Spleen (tissue), 11 donors: ENCODE results near the gene DCDC1. TPM values are rescaled to one million over a fixed set of nuclear protein-coding genes. Genes with fewer than 3 reads are reported as not detected.

ENCODE experiments used
- DNase-seq: peaks from one replicate; pipeline ENCODE4 v3.0.0-alpha.2; 2020
- H3K27ac ChIP-seq, 8 donors: fragments of 200-600 bp; sonication (generic) in 7 of 8; 1 replicate in 4 of 8; 2 replicates in 4 of 8; pipeline versions ENCODE4 v1.5.0 to v1.8.0; 2016 to 2021; ENCODE audit warnings: inconsistent platforms in 4 of 8, mild to moderate bottlenecking in 4 of 8, moderate library complexity in 1 of 8
- H3K27me3 ChIP-seq, 7 donors: fragments of 200-600 bp; sonication (generic) in 6 of 7; replicated peaks in 1 of 7; 1 replicate in 4 of 7; 2 replicates in 3 of 7; pipeline versions ENCODE4 v1.5.0 to v1.8.0; 2016 to 2021; ENCODE audit warnings: inconsistent platforms in 3 of 7, mild to moderate bottlenecking in 1 of 7
- H3K36me3 ChIP-seq, 6 donors: fragments of 200-600 bp; sonication (generic) in 5 of 6; 1 replicate in 4 of 6; 2 replicates in 2 of 6; pipeline versions ENCODE4 v1.5.0 to v1.8.0; 2016 to 2021; ENCODE audit warnings: inconsistent platforms in 2 of 6
- H3K4me1 ChIP-seq, 6 donors: fragments of 200-600 bp; sonication (generic) in 5 of 6; 1 replicate in 3 of 6; 2 replicates in 3 of 6; pipeline versions ENCODE4 v1.5.0 to v1.8.0; 2016 to 2021; ENCODE audit warnings: inconsistent platforms in 3 of 6
- H3K4me3 ChIP-seq, 8 donors: fragments of 200-600 bp; sonication (generic) in 7 of 8; 1 replicate in 4 of 8; 2 replicates in 4 of 8; pipeline versions ENCODE4 v1.5.0 to v1.8.0; 2016 to 2021; ENCODE audit warnings: inconsistent platforms in 4 of 8, mild to moderate bottlenecking in 4 of 8, moderate library complexity in 2 of 8
- H3K9me3 ChIP-seq, 8 donors: fragments of 200-600 bp; sonication (generic) in 7 of 8; 1 replicate in 4 of 8; 2 replicates in 4 of 8; pipeline versions ENCODE4 v1.5.0 to v1.8.0; 2016 to 2021; ENCODE audit warnings: inconsistent platforms in 4 of 8
- POLR2A ChIP-seq, 3 donors: fragments of 450-650 bp; IDR thresholded peaks; one replicate each; pipeline ENCODE4 v1.5.1; 2017; ENCODE audit warnings: antibody characterized with exemption in 3 of 3, mild to moderate bottlenecking in 1 of 3
- POLR2AphosphoS5 ChIP-seq, 3 donors: sonication (generic); formaldehyde crosslinking; IDR thresholded peaks; one replicate each; pipeline ENCODE4 v1.5.1; 2017; ENCODE audit warnings: antibody characterized with exemption in 3 of 3
- WGBS, 5 donors: extraction: QIAGEN DNeasy Blood & Tissue Kit in 3 of 5; methylation state at CpG; one replicate each; pipeline versions ENCODE4 v1.1.5 to v1.1.7; 2013 to 2018; 5-methylcytosine and 5-hydroxymethylcytosine counted together
- intact Hi-C: fragments of 100-400 bp; cut with DNase I; formaldehyde crosslinking; loops from one replicate; pipeline ENCODE4 v1.15.0; 2023; ENCODE audit warnings: low total_unique reads
- polyA plus RNA-seq, 3 donors: library from polyadenylated mRNA; stranded (reverse); fragments of 200-250 nt; gene quantifications; one replicate each; pipeline ENCODE4 v1.2.1, GENCODE V29; 2013
- total RNA-seq, 7 donors: library from RNA; depleted of rRNA in 3 of 7; stranded (reverse); fragments of >200 nt in 3 of 7; fragmentation: NEBNext Ultra II Directional in 4 of 7; extraction: Animal tissue kit (Norgen Biotek cat#: 25700) in 4 of 7; gene quantifications; one replicate each; pipeline versions ENCODE4 v1.1.0 to v1.2.1, GENCODE V29; 2016 to 2021
- TF ChIP-seq, protein P1 (sequence below), 11 experiments: fragments of 200-600 bp in 7 of 11; fragments of 450-650 bp in 4 of 11; sonication (generic) in 4 of 11; IDR thresholded peaks in 8 of 11; conservative IDR thresholded peaks in 3 of 11; 1 replicate in 7 of 11; 2 replicates in 4 of 11; pipeline versions ENCODE4 v1.4.0 to v1.8.0; 2016 to 2021; ENCODE audit warnings: antibody characterized with exemption in 11 of 11, inconsistent platforms in 4 of 11, mild to moderate bottlenecking in 1 of 11
- donor health status: healthy with polysubstance abuse.
- donor health status: DM: no; HTN: no; CAD: no; lungs with moderate emphysema.
- donor health status: DM: no; HTN: no; CAD: no.
- donor health status: Bipolar disorder and iron deficiency.
- donor health status: healthy.
- donor health status: DM: no; HTN: no; CAD: no.
- donor health status: DM: yes; HTN: yes; CAD: no.

DCDC1 gene
- total and polyA plus RNA-seq, 10 donors: 0.03 to 0.88 (median 0.25) TPM; not detected in 6

DNA sequence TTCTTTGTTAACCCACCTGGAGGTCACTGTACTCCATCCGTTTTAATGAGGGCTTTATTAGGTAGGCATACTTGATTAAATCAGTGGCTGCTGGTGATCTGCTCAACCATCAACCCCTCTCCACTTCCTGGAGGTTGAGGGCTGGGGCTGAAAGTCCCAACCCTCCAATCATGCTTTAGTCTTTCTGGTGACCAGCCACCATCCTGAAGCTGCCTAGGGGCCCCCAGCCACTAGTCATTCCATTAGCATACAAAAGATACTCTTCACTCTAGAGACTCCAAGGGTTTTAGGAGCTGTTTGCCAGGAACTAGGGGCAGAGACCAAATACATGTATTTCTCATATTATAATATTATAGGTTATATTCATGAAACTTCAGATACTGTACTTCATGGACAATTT lies 13.6 kb upstream of the DCDC1 start:
- Histone ChIP-seq H3K4me3 (no peak overlapping the region), H3K27me3 (no peaks in the 10 kb centered on the region), H3K36me3 (peaks cover 0 to 24% (median 3%) of the 10 kb centered on the region in 6 donors), H3K9me3 (no peaks in the 10 kb centered on the region), H3K4me1 (no peaks in the 10 kb centered on the region), H3K27ac (no peak overlapping the region)
- intact Hi-C loops: no loop called here
- 80 to 92% (median 83%) methylated on average over 1 of the region's 1 CpG for WGBS, 5 donors
- TF ChIP-seq POLR2AphosphoS5 (IDR thresholded peaks at IDR 0.05): no peak
- no peak for DNase-seq

- Histone ChIP-seq H3K4me1 (peaks cover 0 to 20% (median 11%) of the 10 kb centered on the region in 6 donors), H3K9me3 (no peaks in the 10 kb centered on the region), H3K4me3 (no peak overlapping the region), H3K36me3 (peaks cover 0 to 26% (median 3%) of the 10 kb centered on the region in 6 donors), H3K27me3 (no peaks in the 10 kb centered on the region), H3K27ac (no peak overlapping the region)
- no peak for DNase-seq
- TF ChIP-seq POLR2AphosphoS5 (IDR thresholded peaks at IDR 0.05) (no peak), POLR2A (IDR thresholded peaks at IDR 0.05) (no peak)
- TF ChIP-seq, protein P1, sequence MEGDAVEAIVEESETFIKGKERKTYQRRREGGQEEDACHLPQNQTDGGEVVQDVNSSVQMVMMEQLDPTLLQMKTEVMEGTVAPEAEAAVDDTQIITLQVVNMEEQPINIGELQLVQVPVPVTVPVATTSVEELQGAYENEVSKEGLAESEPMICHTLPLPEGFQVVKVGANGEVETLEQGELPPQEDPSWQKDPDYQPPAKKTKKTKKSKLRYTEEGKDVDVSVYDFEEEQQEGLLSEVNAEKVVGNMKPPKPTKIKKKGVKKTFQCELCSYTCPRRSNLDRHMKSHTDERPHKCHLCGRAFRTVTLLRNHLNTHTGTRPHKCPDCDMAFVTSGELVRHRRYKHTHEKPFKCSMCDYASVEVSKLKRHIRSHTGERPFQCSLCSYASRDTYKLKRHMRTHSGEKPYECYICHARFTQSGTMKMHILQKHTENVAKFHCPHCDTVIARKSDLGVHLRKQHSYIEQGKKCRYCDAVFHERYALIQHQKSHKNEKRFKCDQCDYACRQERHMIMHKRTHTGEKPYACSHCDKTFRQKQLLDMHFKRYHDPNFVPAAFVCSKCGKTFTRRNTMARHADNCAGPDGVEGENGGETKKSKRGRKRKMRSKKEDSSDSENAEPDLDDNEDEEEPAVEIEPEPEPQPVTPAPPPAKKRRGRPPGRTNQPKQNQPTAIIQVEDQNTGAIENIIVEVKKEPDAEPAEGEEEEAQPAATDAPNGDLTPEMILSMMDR (IDR thresholded peaks at IDR 0.05 in 8 of 11, conservative IDR thresholded peaks at IDR 0.05 in 3 of 11): no peak
- WGBS, 5 donors: 95 to 98% (median 97%) methylated on average over 5 of the region's 5 CpGs
- intact Hi-C loops: no loop called here
Measured at GRCh38 chr11:31375879-31376278, 6.3 kb upstream of the DCDC1 start.

DNA sequence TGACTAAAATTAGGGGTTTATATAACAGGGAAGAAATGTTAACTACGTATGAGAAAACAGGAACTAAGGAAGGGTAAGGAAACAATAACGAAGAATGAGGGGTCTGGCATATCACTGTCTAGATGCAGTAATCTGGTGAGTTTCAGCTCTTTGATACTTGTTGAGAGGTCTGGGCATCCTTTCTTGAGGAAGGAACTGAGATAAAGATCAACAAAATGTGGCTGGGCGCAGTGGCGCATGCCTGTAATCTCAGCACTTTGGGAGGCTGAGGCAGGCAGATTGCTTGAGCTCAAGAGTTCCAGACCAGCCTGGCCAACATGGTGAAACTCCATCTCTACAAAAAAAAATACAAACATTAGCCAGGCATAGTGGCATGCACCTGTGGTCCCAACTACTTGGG lies 2.7 kb downstream of the DCDC1 start:
- H3K4me3 ChIP-seq: no peak overlapping the region
- peaks cover 0 to 9% (median 0%) of the 10 kb centered on the region in 7 donors for H3K27me3 ChIP-seq
- WGBS, 5 donors: 20 to 30% (median 29%) methylated on average over 4 of the region's 4 CpGs
- intact Hi-C loops: no loop called here
- no peaks in the 10 kb centered on the region for H3K36me3 ChIP-seq
- no peak overlapping the region for H3K27ac ChIP-seq
- no peaks in the 10 kb centered on the region for H3K9me3 ChIP-seq
- no peak for DNase-seq
- peaks cover 6 to 30% (median 24%) of the 10 kb centered on the region in 6 donors for H3K4me1 ChIP-seq
- TF ChIP-seq POLR2AphosphoS5 (IDR thresholded peaks at IDR 0.05) (no peak), POLR2A (IDR thresholded peaks at IDR 0.05) (no peak)
- TF ChIP-seq, protein P1 (IDR thresholded peaks at IDR 0.05 in 8 of 11, conservative IDR thresholded peaks at IDR 0.05 in 3 of 11): no peak

- Histone ChIP-seq H3K36me3 (no peaks in the 10 kb centered on the region), H3K4me3 (no peak overlapping the region), H3K27me3 (peaks cover 0 to 15% (median 3%) of the 10 kb centered on the region in 7 donors), H3K9me3 (no peaks in the 10 kb centered on the region), H3K4me1 (no peaks in the 10 kb centered on the region), H3K27ac (no peak overlapping the region)
- intact Hi-C loops: no loop called here
- DNase-seq: no peak
- TF ChIP-seq POLR2AphosphoS5 (IDR thresholded peaks at IDR 0.05) (no peak), POLR2A (IDR thresholded peaks at IDR 0.05) (no peak)
- TF ChIP-seq, protein P1 (IDR thresholded peaks at IDR 0.05 in 8 of 11, conservative IDR thresholded peaks at IDR 0.05 in 3 of 11): no peak
- 79 to 92% (median 88%) methylated on average over 4 of the region's 4 CpGs for WGBS, 5 donors
Measured at GRCh38 chr11:31361743-31362142, 7.8 kb downstream of the DCDC1 start.

- no peak overlapping the region for H3K27ac ChIP-seq
- no peaks in the 10 kb centered on the region for H3K36me3 ChIP-seq
- no peaks in the 10 kb centered on the region for H3K4me1 ChIP-seq
- DNase-seq: no peak
- no peaks in the 10 kb centered on the region for H3K9me3 ChIP-seq
- 85 to 93% (median 88%) methylated on average over 5 of the region's 5 CpGs for WGBS, 5 donors
- H3K4me3 ChIP-seq: no peak overlapping the region
- peaks cover 0 to 16% (median under 1%) of the 10 kb centered on the region in 7 donors for H3K27me3 ChIP-seq
- TF ChIP-seq POLR2A (IDR thresholded peaks at IDR 0.05): no peak
- TF ChIP-seq, protein P1 (IDR thresholded peaks at IDR 0.05 in 8 of 11, conservative IDR thresholded peaks at IDR 0.05 in 3 of 11): no peak
- no peak for TF ChIP-seq POLR2AphosphoS5 (IDR thresholded peaks at IDR 0.05)
- intact Hi-C loops: no loop called here
Measured at GRCh38 chr11:31355817-31356216, 13.7 kb downstream of the DCDC1 start.
